Measurements from ENCODE around the gene KASH5.

The KASH5 gene

DNA sequence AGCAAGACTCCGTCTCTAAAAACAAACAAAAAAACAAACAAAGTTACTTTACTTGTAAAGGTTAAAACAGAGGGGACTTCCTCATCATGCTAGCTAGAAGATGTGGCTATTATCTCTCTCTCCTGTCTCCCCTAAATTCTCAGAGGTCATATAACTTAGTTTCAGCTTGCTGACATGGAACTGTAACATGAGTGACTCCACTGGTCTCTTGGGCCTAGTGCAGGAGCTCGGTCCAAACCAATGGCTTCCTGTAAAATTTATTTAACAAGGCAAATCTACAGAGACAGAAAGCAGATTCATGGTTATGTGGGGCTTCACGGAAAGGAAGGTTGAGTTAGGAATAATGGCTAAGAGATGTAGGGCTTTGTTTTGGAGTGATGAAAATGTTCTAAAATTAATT is 9.5 kb upstream of the KASH5 start:
- no peaks in the 10 kb centered on the region for H3K4me1 ChIP-seq (ENCODE audit: control insufficient read depth, insufficient read depth, low read length)
- no peaks in the 10 kb centered on the region for H3K36me3 ChIP-seq (ENCODE audit: control insufficient read depth in 2 of 2, insufficient read depth in 1 of 2, low read length in 2 of 2)
- TF ChIP-seq ZNF560 (tag by site-specific recombination; IDR thresholded peaks at IDR 0.05; ENCODE audit: borderline replicate concordance) (no peak), ZBTB48 (tag by site-specific recombination; IDR thresholded peaks at IDR 0.05) (no peak), ZNF223 (tag by site-specific recombination; IDR thresholded peaks at IDR 0.05) (no peak), SP2 (tag by site-specific recombination; IDR thresholded peaks at IDR 0.05) (no peak), BCL11A (tag by site-specific recombination; IDR thresholded peaks at IDR 0.05; ENCODE audit: low read depth) (no peak), ZNF776 (tag by site-specific recombination; IDR thresholded peaks at IDR 0.05; ENCODE audit: borderline replicate concordance) (no peak), PBX3 (CRISPR knock-in tag; IDR thresholded peaks at IDR 0.05) (no peak), ZEB2 (tag by site-specific recombination; IDR thresholded peaks at IDR 0.05) (no peak), ZNF423 (tag by site-specific recombination; IDR thresholded peaks at IDR 0.05) (no peak), ZNF600 (tag by site-specific recombination; IDR thresholded peaks at IDR 0.05) (no peak), ZNF48 (tag by site-specific recombination; IDR thresholded peaks at IDR 0.05) (no peak), ZNF214 (tag by site-specific recombination; IDR thresholded peaks at IDR 0.05; ENCODE audit: borderline replicate concordance) (no peak), ZNF791 (tag by site-specific recombination; IDR thresholded peaks at IDR 0.05) (no peak)
- H3K9me3 ChIP-seq (ENCODE audit: control insufficient read depth, insufficient read depth, low read depth, low read length), result no peaks in the 10 kb centered on the region
- H3K27ac ChIP-seq (ENCODE audit: extremely low read depth, low read depth, low read length), result no peak overlapping the region
- POLR2A ChIA-PET, result interaction anchor here (0.9 kb wide), 1 partner anchor 109 kb away, joined by 3 read pairs; the partner anchor contains the start of gene RPL13A
- CTCF ChIA-PET, result interaction anchor here (4.1 kb wide), 1 partner anchor 13 kb away, joined by 31 read pairs; no protein-coding TSS in a partner anchor
- no peak overlapping the region for H3K4me3 ChIP-seq (ENCODE audit: low read depth, low read length)

DNA sequence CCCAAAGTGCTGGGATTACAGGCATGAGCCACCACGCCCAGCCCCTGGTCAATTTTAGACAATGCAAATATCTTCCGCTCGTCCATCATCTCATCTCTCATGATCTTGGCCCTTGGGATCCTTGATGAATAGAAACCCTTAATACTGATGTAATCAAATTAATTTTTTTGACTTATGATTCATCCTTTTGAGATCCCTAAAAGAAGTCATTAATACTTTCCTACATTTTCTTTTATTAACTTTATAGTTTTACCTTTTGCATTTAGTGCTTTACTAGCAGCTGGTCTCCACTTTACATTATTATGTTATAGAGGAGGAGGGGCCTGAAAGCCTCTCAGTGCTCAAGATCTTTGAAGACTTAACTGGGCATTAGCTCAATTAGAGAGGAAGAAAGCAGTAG is 7.7 kb upstream of the KASH5 start:
- CTCF ChIA-PET, result interaction anchor here (0.6 to 4.1 kb wide), 4 partner anchors 11 to 167 kb away, joined by 3 to 31 read pairs (median 5); no protein-coding TSS in a partner anchor
- H3K4me1 ChIP-seq (ENCODE audit: control insufficient read depth, insufficient read depth, low read length), result no peaks in the 10 kb centered on the region
- no peaks in the 10 kb centered on the region for H3K9me3 ChIP-seq (ENCODE audit: control insufficient read depth, insufficient read depth, low read depth, low read length)
- POLR2A ChIA-PET, result interaction anchor here (0.6 kb wide), 1 partner anchor 731 kb away, joined by 3 read pairs; no protein-coding TSS in a partner anchor
- no peak overlapping the region for H3K4me3 ChIP-seq (ENCODE audit: low read depth, low read length)
- H3K36me3 ChIP-seq (ENCODE audit: control insufficient read depth in 2 of 2, insufficient read depth in 1 of 2, low read length in 2 of 2), result no peaks in the 10 kb centered on the region
- no peak overlapping the region for H3K27ac ChIP-seq (ENCODE audit: extremely low read depth, low read depth, low read length)
- TF ChIP-seq ZNF785 (tag by site-specific recombination; IDR thresholded peaks at IDR 0.05), result no peak
- no peak for TF ChIP-seq ZNF777 (tag by site-specific recombination; IDR thresholded peaks at IDR 0.05; ENCODE audit: borderline replicate concordance)
- no peak for TF ChIP-seq ZNF549 (tag by site-specific recombination; IDR thresholded peaks at IDR 0.05)
- TF ChIP-seq ZNF132 (tag by site-specific recombination; IDR thresholded peaks at IDR 0.05; ENCODE audit: borderline replicate concordance), result no peak
- no peak for TF ChIP-seq TRIM28 (IDR thresholded peaks at IDR 0.05; ENCODE audit: borderline replicate concordance, low read length)
- TF ChIP-seq, protein P1, sequence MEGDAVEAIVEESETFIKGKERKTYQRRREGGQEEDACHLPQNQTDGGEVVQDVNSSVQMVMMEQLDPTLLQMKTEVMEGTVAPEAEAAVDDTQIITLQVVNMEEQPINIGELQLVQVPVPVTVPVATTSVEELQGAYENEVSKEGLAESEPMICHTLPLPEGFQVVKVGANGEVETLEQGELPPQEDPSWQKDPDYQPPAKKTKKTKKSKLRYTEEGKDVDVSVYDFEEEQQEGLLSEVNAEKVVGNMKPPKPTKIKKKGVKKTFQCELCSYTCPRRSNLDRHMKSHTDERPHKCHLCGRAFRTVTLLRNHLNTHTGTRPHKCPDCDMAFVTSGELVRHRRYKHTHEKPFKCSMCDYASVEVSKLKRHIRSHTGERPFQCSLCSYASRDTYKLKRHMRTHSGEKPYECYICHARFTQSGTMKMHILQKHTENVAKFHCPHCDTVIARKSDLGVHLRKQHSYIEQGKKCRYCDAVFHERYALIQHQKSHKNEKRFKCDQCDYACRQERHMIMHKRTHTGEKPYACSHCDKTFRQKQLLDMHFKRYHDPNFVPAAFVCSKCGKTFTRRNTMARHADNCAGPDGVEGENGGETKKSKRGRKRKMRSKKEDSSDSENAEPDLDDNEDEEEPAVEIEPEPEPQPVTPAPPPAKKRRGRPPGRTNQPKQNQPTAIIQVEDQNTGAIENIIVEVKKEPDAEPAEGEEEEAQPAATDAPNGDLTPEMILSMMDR (tag by site-specific recombination; IDR thresholded peaks at IDR 0.05), result no peak
- no peak for TF ChIP-seq ZNF830 (tag by site-specific recombination; IDR thresholded peaks at IDR 0.05; ENCODE audit: low read depth)
- no peak for TF ChIP-seq ZNF366 (tag by site-specific recombination; conservative IDR thresholded peaks at IDR 0.05)
- no peak for TF ChIP-seq ZNF629 (tag by site-specific recombination; IDR thresholded peaks at IDR 0.05)
- TF ChIP-seq AEBP2 (tag by site-specific recombination; IDR thresholded peaks at IDR 0.05; ENCODE audit: borderline replicate concordance), result no peak
- TF ChIP-seq PBX3 (CRISPR knock-in tag; IDR thresholded peaks at IDR 0.05), result no peak
- TF ChIP-seq ZNF654 (tag by site-specific recombination; IDR thresholded peaks at IDR 0.05; ENCODE audit: low read depth), result no peak
- TF ChIP-seq ZNF48 (tag by site-specific recombination; IDR thresholded peaks at IDR 0.05), result no peak
- TF ChIP-seq ZNF221 (tag by site-specific recombination; IDR thresholded peaks at IDR 0.05; ENCODE audit: borderline replicate concordance), result no peak
- TF ChIP-seq ZXDB (tag by site-specific recombination; IDR thresholded peaks at IDR 0.05), result no peak
- TF ChIP-seq, protein P2, sequence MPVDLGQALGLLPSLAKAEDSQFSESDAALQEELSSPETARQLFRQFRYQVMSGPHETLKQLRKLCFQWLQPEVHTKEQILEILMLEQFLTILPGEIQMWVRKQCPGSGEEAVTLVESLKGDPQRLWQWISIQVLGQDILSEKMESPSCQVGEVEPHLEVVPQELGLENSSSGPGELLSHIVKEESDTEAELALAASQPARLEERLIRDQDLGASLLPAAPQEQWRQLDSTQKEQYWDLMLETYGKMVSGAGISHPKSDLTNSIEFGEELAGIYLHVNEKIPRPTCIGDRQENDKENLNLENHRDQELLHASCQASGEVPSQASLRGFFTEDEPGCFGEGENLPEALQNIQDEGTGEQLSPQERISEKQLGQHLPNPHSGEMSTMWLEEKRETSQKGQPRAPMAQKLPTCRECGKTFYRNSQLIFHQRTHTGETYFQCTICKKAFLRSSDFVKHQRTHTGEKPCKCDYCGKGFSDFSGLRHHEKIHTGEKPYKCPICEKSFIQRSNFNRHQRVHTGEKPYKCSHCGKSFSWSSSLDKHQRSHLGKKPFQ (tag by site-specific recombination; IDR thresholded peaks at IDR 0.05), result no peak
- no peak for TF ChIP-seq SCRT2 (tag by site-specific recombination; IDR thresholded peaks at IDR 0.05)

All from HEK293 (cell line).